Endodermal cell (in vitro differentiated cells): ENCODE results near the gene SUPT20HL2. TPM values are rescaled to one million over a fixed set of nuclear protein-coding genes. Genes with fewer than 3 reads are reported as not detected.

Experiments used
- DNase-seq: peaks from one replicate; pipeline ENCODE4 v3.0.0-alpha.2; 2017
- H3K27ac ChIP-seq: 2 replicates; pipeline ENCODE4 v1.5.1; 2013; ENCODE audit warnings: mild to moderate bottlenecking, low read depth, low read length, moderate library complexity
- H3K27me3 ChIP-seq: 2 replicates; pipeline ENCODE4 v1.6.1; 2013; ENCODE audit warnings: mild to moderate bottlenecking, low read length, moderate library complexity; ENCODE audit not compliant: insufficient read depth, control insufficient read depth, poor library complexity, severe bottlenecking
- H3K36me3 ChIP-seq: 2 replicates; pipeline ENCODE4 v1.7.0; 2013; ENCODE audit warnings: mild to moderate bottlenecking, low read length, moderate library complexity; ENCODE audit not compliant: control insufficient read depth, insufficient read depth
- H3K4me1 ChIP-seq: one replicate; pipeline ENCODE4 v1.7.0; 2013; ENCODE audit warnings: low read length; ENCODE audit not compliant: control insufficient read depth, insufficient read depth
- H3K4me3 ChIP-seq: 2 replicates; pipeline ENCODE4 v1.5.1; 2013; ENCODE audit warnings: mild to moderate bottlenecking, low read length, moderate library complexity
- H3K9ac ChIP-seq: 2 replicates; pipeline ENCODE4 v1.6.1; 2013; ENCODE audit warnings: mild to moderate bottlenecking, low read length, moderate library complexity; ENCODE audit not compliant: poor library complexity, severe bottlenecking; ENCODE audit errors: extremely low read depth
- H3K9me3 ChIP-seq: 2 replicates; pipeline ENCODE4 v1.6.1; 2013; ENCODE audit warnings: mild to moderate bottlenecking, low read length, moderate library complexity; ENCODE audit not compliant: control insufficient read depth
- H3K27ac Mint-ChIP-seq: 2 replicates; pipeline ENCODE4 v1.8.0; 2020; ENCODE audit warnings: mixed read lengths
- H3K27me3 Mint-ChIP-seq: 2 replicates; pipeline ENCODE4 v1.8.0; 2021; ENCODE audit warnings: mild to moderate bottlenecking, mixed read lengths; ENCODE audit not compliant: insufficient read depth
- H3K36me3 Mint-ChIP-seq: 2 replicates; pipeline ENCODE4 v1.8.0; 2020; ENCODE audit warnings: low read depth, mixed read lengths
- H3K4me1 Mint-ChIP-seq: 2 replicates; pipeline ENCODE4 v1.8.0; 2020; ENCODE audit warnings: mixed read lengths
- H3K4me3 Mint-ChIP-seq: 2 replicates; pipeline ENCODE4 v1.8.0; 2020; ENCODE audit warnings: mild to moderate bottlenecking, moderate library complexity, mixed read lengths
- H3K9me3 Mint-ChIP-seq: 2 replicates; pipeline ENCODE4 v1.8.0; 2020; ENCODE audit warnings: mild to moderate bottlenecking, mixed read lengths
- WGBS, 2 experiments: methylation state at CpG; one replicate each; pipeline versions ENCODE4 v1.1.5 to v1.1.7; 2013; ENCODE audit warnings: missing lambda C conversion rate in 2 of 2, mixed read lengths in 1 of 2; ENCODE audit not compliant: insufficient coverage in 1 of 2, insufficient read length in 1 of 2; 5-methylcytosine and 5-hydroxymethylcytosine counted together
- total RNA-seq, 2 donors: library from RNA; stranded (reverse); fragmentation: NEBNext Ultra II Directional in 1 of 2; extraction: Animal tissue kit (Norgen Biotek cat#: 25700) in 1 of 2; gene quantifications; 2 replicates in 1 of 2; 3 replicates in 1 of 2; pipeline ENCODE4 v1.2.1, GENCODE V29; 2021
- TF ChIP-seq, protein P1 (sequence below): fragments of 200-600 bp; sonication (generic); conservative IDR thresholded peaks from 2 replicates; pipeline ENCODE4 v1.5.0; 2021; ENCODE audit warnings: antibody characterized with exemption, mild to moderate bottlenecking

The SUPT20HL2 gene
- total RNA-seq, 2 donors from 2014 or later = not detected

DNA sequence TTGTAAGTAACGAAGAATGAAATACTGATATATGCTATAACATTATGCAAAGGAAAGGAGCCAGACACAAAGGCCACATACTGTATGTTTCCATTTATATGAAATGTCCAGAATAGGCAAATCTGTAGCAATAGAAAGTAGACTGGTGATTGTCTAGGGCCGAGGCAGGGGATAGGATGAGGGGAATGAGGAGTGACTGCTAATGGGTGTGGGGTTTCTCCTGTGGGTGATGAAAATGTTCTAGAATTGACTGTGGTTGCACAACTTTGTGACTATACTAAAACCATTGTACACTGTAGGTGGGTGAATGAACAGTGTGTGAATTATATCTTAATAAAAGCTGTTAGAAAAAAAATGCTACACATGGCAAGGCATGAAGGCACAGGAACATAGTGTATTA, 26.6 kb upstream of the SUPT20HL2 start:
- WGBS, 2 experiments = 90 to 100% methylated on average over 1 to 2 of the region's 2 CpGs
- Mint-ChIP-seq H3K4me3 (no peak overlapping the region), H3K27ac (no peak overlapping the region), H3K4me1 (peaks cover 3% of the 10 kb centered on the region), H3K36me3 (no peaks in the 10 kb centered on the region), H3K27me3 (peaks cover 5% of the 10 kb centered on the region), H3K9me3 (no peaks in the 10 kb centered on the region)
- no peaks in the 10 kb centered on the region for H3K4me1 ChIP-seq
- TF ChIP-seq, protein P1, sequence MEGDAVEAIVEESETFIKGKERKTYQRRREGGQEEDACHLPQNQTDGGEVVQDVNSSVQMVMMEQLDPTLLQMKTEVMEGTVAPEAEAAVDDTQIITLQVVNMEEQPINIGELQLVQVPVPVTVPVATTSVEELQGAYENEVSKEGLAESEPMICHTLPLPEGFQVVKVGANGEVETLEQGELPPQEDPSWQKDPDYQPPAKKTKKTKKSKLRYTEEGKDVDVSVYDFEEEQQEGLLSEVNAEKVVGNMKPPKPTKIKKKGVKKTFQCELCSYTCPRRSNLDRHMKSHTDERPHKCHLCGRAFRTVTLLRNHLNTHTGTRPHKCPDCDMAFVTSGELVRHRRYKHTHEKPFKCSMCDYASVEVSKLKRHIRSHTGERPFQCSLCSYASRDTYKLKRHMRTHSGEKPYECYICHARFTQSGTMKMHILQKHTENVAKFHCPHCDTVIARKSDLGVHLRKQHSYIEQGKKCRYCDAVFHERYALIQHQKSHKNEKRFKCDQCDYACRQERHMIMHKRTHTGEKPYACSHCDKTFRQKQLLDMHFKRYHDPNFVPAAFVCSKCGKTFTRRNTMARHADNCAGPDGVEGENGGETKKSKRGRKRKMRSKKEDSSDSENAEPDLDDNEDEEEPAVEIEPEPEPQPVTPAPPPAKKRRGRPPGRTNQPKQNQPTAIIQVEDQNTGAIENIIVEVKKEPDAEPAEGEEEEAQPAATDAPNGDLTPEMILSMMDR = no peak
- H3K27ac ChIP-seq = no peak overlapping the region
- H3K27me3 ChIP-seq = no peaks in the 10 kb centered on the region
- no peak overlapping the region for H3K9ac ChIP-seq
- no peaks in the 10 kb centered on the region for H3K9me3 ChIP-seq
- no peaks in the 10 kb centered on the region for H3K36me3 ChIP-seq
- DNase-seq = no peak
- H3K4me3 ChIP-seq = no peak overlapping the region

DNA sequence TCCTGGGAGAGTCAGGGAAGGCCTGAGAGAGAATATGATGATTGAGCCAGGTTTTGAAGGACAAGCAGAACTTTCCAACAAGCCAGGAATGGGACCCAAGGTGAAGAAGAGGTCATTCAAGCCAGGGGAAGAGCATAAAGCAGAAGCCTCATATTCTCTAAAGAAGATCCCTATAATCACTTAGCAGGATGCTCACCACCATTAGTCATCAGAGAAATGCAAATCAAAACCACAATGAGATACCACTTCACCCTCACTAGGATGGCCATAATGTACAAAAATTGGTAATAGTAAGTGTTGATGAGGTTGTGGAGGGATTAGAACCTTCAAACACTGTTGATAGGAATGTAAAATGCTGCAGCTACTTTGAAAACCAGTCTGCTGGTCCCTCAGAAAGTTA, 26.0 kb upstream of the SUPT20HL2 start:
- TF ChIP-seq, protein P1 = no peak
- H3K36me3 ChIP-seq = no peaks in the 10 kb centered on the region
- H3K4me1 Mint-ChIP-seq = no peaks in the 10 kb centered on the region
- no peaks in the 10 kb centered on the region for H3K36me3 Mint-ChIP-seq
- no peaks in the 10 kb centered on the region for H3K27me3 ChIP-seq
- H3K27ac ChIP-seq = no peak overlapping the region
- no peak overlapping the region for H3K9ac ChIP-seq
- no peak overlapping the region for H3K4me3 Mint-ChIP-seq
- no peaks in the 10 kb centered on the region for H3K9me3 ChIP-seq
- no peaks in the 10 kb centered on the region for H3K4me1 ChIP-seq
- H3K27me3 Mint-ChIP-seq = peaks cover 5% of the 10 kb centered on the region
- H3K27ac Mint-ChIP-seq = no peak overlapping the region
- DNase-seq = no peak
- H3K9me3 Mint-ChIP-seq = no peaks in the 10 kb centered on the region
- H3K4me3 ChIP-seq = no peak overlapping the region

DNA sequence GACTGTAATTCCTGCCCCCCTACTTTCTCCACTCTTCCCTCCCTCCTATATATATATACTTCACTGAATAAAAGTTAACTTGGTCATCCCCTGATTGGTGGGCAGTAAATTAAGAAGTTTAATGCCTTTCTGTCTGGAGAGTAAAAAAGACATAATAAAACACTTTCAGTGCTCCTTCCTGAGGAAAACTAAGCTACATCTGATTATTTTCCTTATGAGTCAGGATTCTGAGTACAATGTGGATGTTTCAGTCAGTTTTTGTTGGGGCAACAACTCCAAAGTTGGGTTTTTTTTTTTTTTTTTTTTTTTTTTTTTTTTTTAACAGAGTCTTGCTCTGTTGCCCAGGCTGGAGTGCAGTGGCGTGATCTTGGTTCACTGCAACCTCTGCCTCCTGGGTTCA, 22.0 kb upstream of the SUPT20HL2 start:
- Mint-ChIP-seq H3K4me3 (no peak overlapping the region), H3K27ac (no peak overlapping the region), H3K36me3 (no peaks in the 10 kb centered on the region), H3K4me1 (no peaks in the 10 kb centered on the region), H3K27me3 (peaks cover 5% of the 10 kb centered on the region), H3K9me3 (peaks cover 8% of the 10 kb centered on the region)
- H3K27ac ChIP-seq = no peak overlapping the region
- 100% methylated on average over 1 of the region's 1 CpG; no CpG with 5 or more reads in 1 of the 2 experiments for WGBS, 2 experiments
- DNase-seq = no peak
- no peaks in the 10 kb centered on the region for H3K36me3 ChIP-seq
- no peaks in the 10 kb centered on the region for H3K4me1 ChIP-seq
- no peak overlapping the region for H3K4me3 ChIP-seq
- no peak overlapping the region for H3K9ac ChIP-seq
- H3K9me3 ChIP-seq = no peaks in the 10 kb centered on the region
- TF ChIP-seq, protein P1 = no peak
- H3K27me3 ChIP-seq = no peaks in the 10 kb centered on the region
